Smooth muscle cell (in vitro differentiated cells): ENCODE results near the gene PCARE. TPM values are rescaled to one million over a fixed set of nuclear protein-coding genes. Genes with fewer than 3 reads are reported as not detected.
"Not testable (repeated sequence)": the region's sequence is repeated elsewhere in the genome, so short reads cannot be mapped to it uniquely, and the experiment has no call there.

Experiments
- DNase-seq: peaks from one replicate; lab custom pipeline; 2025; ENCODE audit not compliant: unreplicated experiment; lab: John Stamatoyannopoulos, UW
- H2AFZ ChIP-seq: fragments of 200-600 bp; sonication (generic); 2 replicates; pipeline ENCODE4 v1.6.0; 2016; ENCODE audit warnings: antibody characterized with exemption, low read depth, mild to moderate bottlenecking
- H3F3A ChIP-seq: fragments of 200-600 bp; sonication (generic); 2 replicates; pipeline ENCODE4 v1.6.0; 2017; ENCODE audit warnings: antibody characterized with exemption, low read depth
- H3K27ac ChIP-seq: fragments of 200-600 bp; sonication (generic); 2 replicates; pipeline ENCODE4 v1.5.1; 2016; ENCODE audit warnings: low read depth, mild to moderate bottlenecking
- H3K27me3 ChIP-seq: fragments of 200-600 bp; sonication (generic); 2 replicates; pipeline ENCODE4 v1.6.1; 2016; ENCODE audit warnings: low read depth, mild to moderate bottlenecking
- H3K36me3 ChIP-seq: fragments of 200-600 bp; sonication (generic); 2 replicates; pipeline ENCODE4 v1.5.1; 2016; ENCODE audit warnings: low read depth
- H3K4me1 ChIP-seq: fragments of 200-600 bp; sonication (generic); 2 replicates; pipeline ENCODE4 v1.5.1; 2016; ENCODE audit warnings: low read depth
- H3K4me2 ChIP-seq: fragments of 200-600 bp; sonication (generic); 2 replicates; pipeline ENCODE4 v1.6.0; 2016; ENCODE audit warnings: mild to moderate bottlenecking
- H3K4me3 ChIP-seq: fragments of 200-600 bp; sonication (generic); 2 replicates; pipeline ENCODE4 v1.5.1; 2016; ENCODE audit warnings: mild to moderate bottlenecking
- H3K79me2 ChIP-seq: fragments of 200-600 bp; sonication (generic); 2 replicates; pipeline ENCODE4 v1.6.0; 2016; ENCODE audit warnings: low read depth, mild to moderate bottlenecking
- H3K9ac ChIP-seq: fragments of 200-600 bp; sonication (generic); 2 replicates; pipeline ENCODE4 v1.6.0; 2016; ENCODE audit warnings: low read depth
- H3K9me3 ChIP-seq: fragments of 200-600 bp; sonication (generic); replicated peaks from 2 replicates; pipeline ENCODE4 v1.5.1; 2016; ENCODE audit warnings: low read depth
- H4K20me1 ChIP-seq: fragments of 200-600 bp; sonication (generic); 2 replicates; pipeline ENCODE4 v1.6.0; 2016; ENCODE audit warnings: low read depth
- CTCF ChIP-seq: fragments of 200-600 bp; sonication (generic); IDR thresholded peaks from 2 replicates; pipeline ENCODE4 v1.5.1; 2017; ENCODE audit warnings: borderline replicate concordance, mild to moderate bottlenecking, antibody characterized with exemption; ENCODE audit not compliant: insufficient read depth, poor library complexity, severe bottlenecking
- WGBS: methylation state at CpG from one replicate; pipeline ENCODE4 v1.1.7; 2016; ENCODE audit warnings: low lambda C conversion rate; 5-methylcytosine and 5-hydroxymethylcytosine counted together
- polyA plus RNA-seq: library from polyadenylated mRNA; unstranded; fragments of >200 nt; fragmentation: Nextera tagmentation; extraction: Ambion mirVana; gene quantifications from 2 replicates; pipeline ENCODE4 v1.2.1, GENCODE V29; 2016
- total RNA-seq: library from RNA; depleted of rRNA; stranded (reverse); fragments of >200 nt; gene quantifications from 2 replicates; pipeline ENCODE4 v1.2.3, GENCODE V29; 2014

The PCARE gene
- total and polyA plus RNA-seq, 2 experiments from 2014 or later: not detected

DNA sequence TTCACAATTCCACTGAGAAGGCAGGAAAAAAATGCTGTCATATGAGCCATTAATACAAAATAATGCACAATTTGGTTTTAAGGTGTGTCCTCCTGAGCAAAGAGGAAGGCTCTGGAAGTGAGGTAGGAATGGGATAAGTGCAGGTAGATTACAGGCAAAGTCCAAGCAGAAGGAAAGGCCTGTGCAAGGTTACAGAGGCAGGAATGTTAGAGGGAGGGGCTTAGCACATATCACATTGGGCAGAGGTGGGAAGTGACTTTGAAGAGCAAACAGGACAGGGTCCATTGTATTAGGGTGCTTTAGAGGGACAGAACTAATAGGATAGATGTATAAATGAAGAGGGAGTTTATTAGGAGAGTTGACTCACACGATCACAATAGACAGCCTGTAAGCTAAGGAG, 26.2 kb upstream of the PCARE start:
- Histone ChIP-seq H3K4me2 (no peak overlapping the region), H3K27ac (no peak overlapping the region), H2AFZ (no peak overlapping the region), H3K4me1 (no peaks in the 10 kb centered on the region), H3K4me3 (no peak overlapping the region), H3F3A (no peaks in the 10 kb centered on the region), H3K9me3 (no peaks in the 10 kb centered on the region), H3K27me3 (no peaks in the 10 kb centered on the region), H4K20me1 (no peaks in the 10 kb centered on the region), H3K9ac (no peak overlapping the region), H3K36me3 (no peaks in the 10 kb centered on the region), H3K79me2 (no peaks in the 10 kb centered on the region)
- DNase-seq: no peak
- WGBS: 94% methylated on average over 1 of the region's 1 CpG
- TF ChIP-seq CTCF: no peak

DNA sequence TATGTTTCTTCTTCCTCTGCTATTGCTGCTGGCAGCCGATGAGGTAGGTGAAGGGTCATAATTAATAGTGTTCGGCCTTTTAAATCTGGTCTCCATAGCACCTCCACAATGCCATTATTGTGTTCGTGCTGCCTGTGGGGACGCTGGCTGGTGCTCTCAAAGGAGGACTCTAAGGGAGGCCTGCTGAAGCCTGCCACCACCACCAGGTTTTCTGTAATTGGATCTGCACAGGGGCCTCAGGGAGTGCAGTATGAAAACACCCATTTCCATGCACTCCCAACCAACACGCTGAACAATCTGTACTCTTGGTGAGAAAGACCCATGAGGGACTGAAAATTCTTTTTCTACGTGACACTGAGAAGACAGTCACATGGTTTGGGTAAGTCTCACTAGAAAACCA, 23.2 kb upstream of the PCARE start:
- no peak for TF ChIP-seq CTCF
- Histone ChIP-seq H3K9me3 (no peaks in the 10 kb centered on the region), H3F3A (no peaks in the 10 kb centered on the region), H3K4me3 (no peak overlapping the region), H3K27ac (no peak overlapping the region), H3K27me3 (no peaks in the 10 kb centered on the region), H2AFZ (no peak overlapping the region), H4K20me1 (no peaks in the 10 kb centered on the region), H3K4me1 (no peaks in the 10 kb centered on the region), H3K79me2 (no peaks in the 10 kb centered on the region), H3K36me3 (no peaks in the 10 kb centered on the region), H3K9ac (no peak overlapping the region), H3K4me2 (no peak overlapping the region)
- no peak for DNase-seq
- 91% methylated on average over 6 of the region's 6 CpGs for WGBS

DNA sequence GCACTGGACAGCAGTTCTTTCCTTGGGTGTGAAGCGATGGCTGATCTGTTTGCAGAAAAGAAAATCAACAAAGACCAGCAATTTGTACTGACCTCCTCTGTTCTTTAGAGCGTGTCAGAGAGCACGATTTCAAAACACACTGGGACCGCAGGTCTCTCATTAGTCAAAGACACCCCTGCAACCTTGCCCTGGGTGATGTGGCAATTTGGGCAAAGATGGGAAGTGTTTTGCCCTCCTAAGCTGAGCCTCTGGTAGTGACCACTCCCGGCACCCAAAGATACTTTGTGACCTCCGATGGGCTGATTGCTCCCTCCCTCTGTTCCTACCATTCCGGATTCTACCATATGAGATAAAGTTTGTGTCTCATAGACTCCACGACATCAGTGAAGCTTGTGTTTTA, 22.6 kb upstream of the PCARE start:
- no peak overlapping the region for H3K9ac ChIP-seq
- no peaks in the 10 kb centered on the region for H4K20me1 ChIP-seq
- DNase-seq: no peak
- H3K27ac ChIP-seq: no peak overlapping the region
- no peak for TF ChIP-seq CTCF
- no peaks in the 10 kb centered on the region for H3K79me2 ChIP-seq
- no peak overlapping the region for H3K4me3 ChIP-seq
- H3K27me3 ChIP-seq: no peaks in the 10 kb centered on the region
- H3F3A ChIP-seq: no peaks in the 10 kb centered on the region
- H3K9me3 ChIP-seq: no peaks in the 10 kb centered on the region
- no peaks in the 10 kb centered on the region for H3K4me1 ChIP-seq
- no peak overlapping the region for H2AFZ ChIP-seq
- no peak overlapping the region for H3K4me2 ChIP-seq
- no peaks in the 10 kb centered on the region for H3K36me3 ChIP-seq
- WGBS: 95% methylated on average over 8 of the region's 8 CpGs

DNA sequence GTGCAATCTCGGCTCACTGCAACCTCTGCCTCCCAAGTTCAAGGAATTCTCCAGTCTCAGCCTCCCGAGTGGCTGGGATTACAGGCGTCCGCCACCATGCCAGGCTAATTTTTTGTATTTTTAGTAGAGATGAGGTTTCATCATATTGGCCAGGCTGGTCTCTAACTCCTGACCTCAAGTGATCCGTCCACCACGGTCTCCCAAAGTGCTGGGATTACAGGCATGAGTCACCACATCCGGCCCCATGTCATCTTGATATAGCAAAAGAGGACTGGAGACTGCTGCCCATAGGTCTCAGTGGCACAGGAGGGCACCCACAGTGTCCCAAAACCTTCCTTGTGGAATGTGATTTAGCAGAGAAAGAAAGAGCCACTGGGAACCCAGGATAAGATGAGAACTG, 16.0 kb upstream of the PCARE start:
- H3K4me1 ChIP-seq, H3K4me2 ChIP-seq, H3K9ac ChIP-seq, H3K27ac ChIP-seq, H4K20me1 ChIP-seq, H3K27me3 ChIP-seq, H3K79me2 ChIP-seq, H3K4me3 ChIP-seq, H3K36me3 ChIP-seq, DNase-seq, H2AFZ ChIP-seq, H3F3A ChIP-seq, H3K9me3 ChIP-seq: not testable (repeated sequence)
- WGBS: 70% methylated on average over 7 of the region's 7 CpGs
